GM18873 (cell line): Measurements from ENCODE around the gene GBA3.

Experiments used
- ATAC-seq: cut with Tn5 transposase; IDR thresholded peaks from one replicate; pipeline ENCODE4 v1.9.1; 2021; ENCODE audit warnings: mild to moderate bottlenecking, moderate library complexity, moderate number of reproducible peaks; ENCODE audit not compliant: unreplicated experiment, low FRiP score

GBA3 gene

DNA sequence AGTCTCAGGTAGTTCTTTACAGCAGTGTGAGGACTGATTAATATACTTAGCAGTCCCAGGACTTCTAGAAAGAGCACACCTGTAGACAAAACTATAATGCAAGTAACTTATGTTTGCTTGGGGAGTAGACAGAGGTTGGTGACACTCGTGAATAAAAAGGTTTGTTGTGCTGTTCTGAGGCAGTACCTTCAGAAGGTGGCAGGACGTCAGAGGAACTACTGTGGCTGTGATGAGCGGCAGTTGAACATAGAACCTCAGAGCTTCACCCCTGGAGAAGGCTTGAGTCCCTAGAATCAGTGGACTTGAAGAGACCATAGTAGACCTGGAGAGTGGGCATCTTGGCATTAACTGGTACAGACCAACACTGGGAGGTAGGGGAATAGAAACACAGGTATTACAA lies 3.3 kb upstream of the GBA3 start:
- no peak for ATAC-seq

GRCh38 chr4:22695029-22695428 lies 2.3 kb downstream of the GBA3 start:
- ATAC-seq, result no peak

DNA sequence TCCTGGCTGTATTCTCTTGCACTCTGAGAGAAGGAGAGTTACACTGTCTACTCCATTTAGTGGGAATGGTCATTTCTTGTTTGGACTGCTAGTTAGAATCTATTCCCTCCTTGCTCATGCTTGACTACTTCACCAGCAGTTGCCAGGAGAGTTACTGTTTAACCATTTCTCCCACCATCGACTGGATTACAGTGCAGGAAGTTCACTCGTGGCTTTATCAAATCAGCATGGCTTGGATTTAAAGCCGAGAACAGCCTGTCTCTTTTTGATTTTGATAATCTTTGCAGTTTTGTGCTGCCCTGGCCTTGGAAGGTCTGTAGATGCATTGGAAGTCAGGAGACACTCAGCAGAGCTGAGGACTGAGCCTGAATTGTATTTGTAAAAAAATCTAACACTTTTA lies 3.2 kb downstream of the GBA3 start:
- no peak for ATAC-seq

GRCh38 chr4:22703912-22704311 lies 11.2 kb downstream of the GBA3 start:
- no peak for ATAC-seq

DNA sequence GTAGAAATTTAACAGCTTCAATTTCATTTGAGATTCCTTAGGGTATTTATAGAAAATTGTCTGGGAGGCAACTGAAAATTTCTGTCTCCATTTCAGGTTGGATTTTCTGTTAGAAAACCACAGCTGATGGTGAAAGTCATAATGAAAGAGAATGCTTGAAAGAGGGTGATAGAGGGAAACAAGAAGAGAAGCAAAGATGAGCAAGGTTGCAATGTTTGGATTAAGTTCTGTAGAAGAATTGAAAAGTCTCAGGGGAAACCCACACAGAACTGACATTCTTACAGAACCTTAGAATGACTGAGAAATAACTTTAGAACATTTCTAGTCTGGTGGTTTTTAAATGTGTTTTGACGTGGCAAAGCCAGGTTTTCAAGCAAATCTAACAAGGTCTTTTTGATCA lies 14.7 kb downstream of the GBA3 start:
- no peak for ATAC-seq

DNA sequence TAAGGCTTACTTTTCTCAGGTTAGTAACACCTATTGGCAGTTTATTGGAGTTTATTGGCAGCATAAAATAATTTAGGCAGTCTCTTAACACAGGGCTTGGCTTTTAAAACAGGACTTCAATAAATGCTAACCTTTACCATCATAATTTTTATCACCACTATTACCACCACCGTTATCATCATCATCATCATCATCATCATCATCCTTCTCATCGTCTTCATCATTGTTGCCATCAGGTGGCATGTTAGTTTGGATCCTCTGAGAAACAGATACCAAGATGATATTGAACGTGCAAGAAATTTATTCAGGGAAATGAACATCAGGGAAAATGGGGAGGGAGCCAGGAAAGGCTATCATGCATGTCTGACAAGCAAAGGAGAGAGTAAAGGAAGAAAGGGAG lies 16.2 kb downstream of the GBA3 start:
- no peak for ATAC-seq

GRCh38 chr4:22712105-22712504 lies 19.4 kb downstream of the GBA3 start:
- ATAC-seq, result no peak

- ATAC-seq, result no peak
These were observed 19.8 kb downstream of the GBA3 start for GRCh38 chr4:22712529-22712928.

- ATAC-seq, result no peak
These were observed 21.1 kb downstream of the GBA3 start for GRCh38 chr4:22713841-22714240.

DNA sequence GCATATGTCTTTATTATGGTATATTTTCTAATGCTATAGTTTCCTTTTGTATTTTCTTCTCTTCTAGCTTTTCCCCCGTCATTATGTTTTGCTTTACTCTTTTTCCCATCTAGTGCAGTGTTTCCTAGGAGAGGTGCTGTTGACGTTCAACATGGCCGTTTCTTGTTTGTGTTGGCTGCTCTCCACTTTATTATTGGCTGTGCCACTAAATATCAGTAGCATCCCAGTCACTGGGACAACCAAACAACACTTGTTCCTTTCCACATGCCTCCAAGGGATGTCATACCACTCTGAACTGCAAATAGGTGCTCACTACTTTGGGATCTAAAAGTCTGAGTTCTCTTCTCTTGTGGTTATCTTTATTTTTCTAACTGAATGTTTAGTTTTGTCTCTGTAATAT lies 26.5 kb downstream of the GBA3 start:
- ATAC-seq, result no peak

DNA sequence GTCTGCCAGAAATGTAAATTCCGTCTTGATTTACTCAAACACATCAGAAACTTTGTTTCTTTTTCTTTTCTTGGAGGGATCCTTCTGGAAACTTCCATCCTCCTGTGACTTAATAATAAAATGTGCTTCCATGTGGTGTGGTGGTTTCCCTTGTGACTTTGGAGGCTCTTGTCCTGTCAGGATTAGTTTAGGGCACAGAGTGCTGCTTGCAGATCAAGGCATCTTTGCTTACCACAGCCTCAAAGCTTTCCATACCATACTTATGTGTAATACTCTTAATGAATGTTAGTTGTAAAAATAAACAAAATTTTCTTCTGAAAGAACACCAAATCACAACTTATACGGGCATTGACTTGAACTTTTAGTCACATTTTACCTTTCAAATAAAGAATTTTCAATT lies 27.4 kb downstream of the GBA3 start:
- ATAC-seq, result no peak

GRCh38 chr4:22721204-22721603 lies 28.5 kb downstream of the GBA3 start:
- ATAC-seq, result no peak

GRCh38 chr4:22730021-22730420 lies 37.3 kb downstream of the GBA3 start:
- no peak for ATAC-seq

GRCh38 chr4:22733816-22734215 lies 41.1 kb downstream of the GBA3 start:
- no peak for ATAC-seq

DNA sequence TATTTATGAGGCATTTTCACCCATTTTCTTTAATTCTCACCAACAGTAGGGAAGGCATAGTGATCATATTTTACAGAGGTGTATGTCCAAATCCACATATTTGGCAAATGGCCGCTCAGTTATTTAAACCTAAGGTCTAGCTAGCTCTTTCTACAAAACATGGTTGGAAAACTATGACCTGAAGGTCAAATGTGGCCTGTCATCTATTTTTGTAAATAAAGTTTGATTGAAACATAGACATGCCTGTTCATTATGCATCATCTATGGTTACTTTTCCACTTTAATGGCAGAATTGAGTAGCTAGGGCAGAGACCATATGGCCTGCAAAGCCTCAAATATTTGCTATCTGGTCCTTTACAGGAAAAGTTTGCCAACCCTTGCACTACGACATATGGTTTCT lies 44.2 kb downstream of the GBA3 start:
- no peak for ATAC-seq

- ATAC-seq, result no peak
These were observed 47.2 kb downstream of the GBA3 start for GRCh38 chr4:22739968-22740367.

DNA sequence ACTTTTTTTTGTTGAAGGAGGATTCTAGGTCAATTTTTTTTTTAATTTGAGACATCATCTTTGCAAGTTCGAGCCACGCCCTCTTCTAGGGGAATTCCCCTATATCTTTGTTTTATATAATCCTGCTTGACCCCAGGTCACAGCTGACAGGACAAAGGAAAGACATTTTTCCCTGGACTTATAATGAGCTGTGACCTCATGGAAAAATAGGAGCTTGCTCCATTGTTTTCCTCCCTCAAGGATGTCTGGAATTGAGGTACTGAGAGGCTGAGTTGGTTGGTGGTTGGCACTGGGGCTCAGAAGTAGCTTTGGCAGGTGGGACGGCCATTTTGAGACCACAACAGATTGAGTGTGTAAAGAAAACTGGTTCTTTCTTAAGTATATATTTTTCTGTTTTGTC lies 49.0 kb downstream of the GBA3 start:
- ATAC-seq, result no peak

GRCh38 chr4:22743290-22743689 lies 50.6 kb downstream of the GBA3 start:
- no peak for ATAC-seq

- no peak for ATAC-seq
These were observed 51.8 kb downstream of the GBA3 start for GRCh38 chr4:22744478-22745062.

DNA sequence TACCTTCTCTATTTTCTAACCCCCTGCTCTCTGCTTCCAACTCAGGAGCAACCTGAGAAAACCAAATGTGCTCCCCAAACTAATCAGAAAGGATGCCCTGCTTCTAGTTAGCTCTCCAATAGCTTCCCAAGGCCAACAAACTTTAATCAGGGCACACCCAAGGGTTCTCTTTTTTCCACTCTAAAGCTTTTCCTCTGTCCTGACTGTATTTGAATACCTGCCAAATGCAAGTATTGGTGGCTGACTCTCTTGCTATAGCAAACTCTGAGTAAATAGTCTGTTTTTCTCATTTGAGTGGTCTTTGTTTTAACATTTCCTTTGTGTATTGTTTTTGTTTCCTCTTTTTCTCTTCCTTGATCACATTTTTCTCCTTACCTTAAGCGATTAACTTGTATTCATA lies 52.5 kb downstream of the GBA3 start:
- ATAC-seq, result no peak

DNA sequence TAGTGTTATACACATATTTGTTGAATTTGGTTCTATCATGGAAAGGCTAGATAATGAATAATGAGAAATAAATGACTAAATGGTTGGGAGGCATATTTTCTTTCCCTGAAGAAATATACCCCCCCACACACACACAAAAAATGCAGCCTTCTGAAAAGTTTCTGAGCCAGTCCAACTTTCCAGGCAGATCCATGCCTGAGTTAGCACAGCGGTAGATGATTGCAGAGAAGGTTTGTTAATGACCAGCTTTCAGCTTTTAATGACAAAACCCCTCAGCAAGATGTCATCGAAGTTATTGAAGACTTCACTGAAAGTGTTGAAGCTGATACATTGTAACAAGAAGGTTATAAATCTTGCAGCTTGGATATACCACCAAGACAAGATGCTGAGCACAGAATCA lies 61.4 kb downstream of the GBA3 start:
- ATAC-seq, result no peak

- no peak for ATAC-seq
These were observed 69.8 kb downstream of the GBA3 start for GRCh38 chr4:22762548-22762947.

DNA sequence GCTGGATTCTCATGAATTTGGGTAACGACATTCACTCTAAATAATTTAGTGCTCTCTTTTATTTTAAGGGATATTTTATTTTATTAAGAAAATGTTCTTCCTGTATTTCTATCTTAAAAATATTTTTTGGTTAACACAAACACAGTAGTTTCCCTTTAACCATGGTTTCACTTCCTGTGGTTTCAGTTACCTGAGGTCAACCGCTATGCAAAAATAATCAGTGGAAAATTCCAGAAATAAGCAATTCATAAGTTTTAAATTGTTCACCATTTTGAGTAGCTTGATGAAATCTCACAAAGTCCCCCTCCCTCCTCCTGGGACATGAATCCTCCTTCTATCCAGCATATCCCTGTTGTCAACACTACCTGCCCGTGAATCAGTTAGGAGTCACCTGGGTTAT lies 71.4 kb downstream of the GBA3 start:
- ATAC-seq, result no peak
